GM12872 (cell line): ENCODE results near the gene EHBP1L1.

Experiments
- TF ChIP-seq, protein P1 (sequence below): IDR thresholded peaks from 3 replicates; pipeline ENCODE4 v1.5.1; 2011; ENCODE audit warnings: low read depth, mild to moderate bottlenecking, low read length, moderate library complexity; ENCODE audit not compliant: insufficient read depth

The EHBP1L1 gene

DNA sequence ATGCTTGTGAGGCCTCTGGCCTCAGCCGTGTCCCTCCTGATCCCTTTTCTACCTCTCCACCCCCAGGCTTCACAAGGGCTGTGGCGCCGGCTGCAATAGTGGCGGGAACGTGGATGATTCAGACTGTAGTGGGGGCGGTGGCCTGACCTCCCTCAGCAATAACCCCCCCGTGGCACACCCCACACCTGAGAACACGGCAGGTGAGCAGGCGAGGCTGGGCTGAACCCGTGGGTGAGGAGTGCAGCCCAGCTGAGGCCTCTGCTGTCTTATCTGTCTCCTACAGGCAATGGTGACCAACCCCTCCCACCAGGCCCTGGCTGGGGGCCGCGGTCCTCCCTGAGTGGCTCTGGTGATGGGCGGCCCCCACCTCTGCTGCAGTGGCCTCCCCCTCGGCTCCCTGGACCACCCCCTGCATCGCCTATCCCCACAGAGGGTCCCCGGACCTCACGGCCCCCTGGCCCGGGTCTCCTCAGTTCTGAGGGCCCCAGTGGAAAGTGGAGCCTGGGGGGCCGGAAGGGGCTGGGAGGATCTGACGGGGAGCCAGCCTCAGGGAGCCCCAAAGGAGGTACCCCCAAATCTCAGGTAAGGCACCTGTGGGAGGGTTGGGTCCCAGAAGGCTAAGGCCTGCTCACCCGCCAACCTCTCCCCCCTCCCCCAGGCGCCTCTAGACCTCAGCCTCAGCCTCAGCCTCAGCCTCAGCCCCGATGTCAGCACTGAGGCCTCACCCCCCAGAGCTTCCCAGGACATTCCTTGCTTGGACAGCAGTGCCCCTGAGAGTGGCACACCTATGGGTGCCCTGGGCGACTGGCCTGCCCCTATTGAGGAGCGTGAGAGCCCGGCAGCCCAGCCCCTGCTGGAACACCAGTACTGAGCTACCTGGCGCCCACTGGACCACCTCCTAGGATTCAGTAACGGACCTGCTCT is 60.5 kb downstream of the EHBP1L1 start:
- TF ChIP-seq, protein P1, sequence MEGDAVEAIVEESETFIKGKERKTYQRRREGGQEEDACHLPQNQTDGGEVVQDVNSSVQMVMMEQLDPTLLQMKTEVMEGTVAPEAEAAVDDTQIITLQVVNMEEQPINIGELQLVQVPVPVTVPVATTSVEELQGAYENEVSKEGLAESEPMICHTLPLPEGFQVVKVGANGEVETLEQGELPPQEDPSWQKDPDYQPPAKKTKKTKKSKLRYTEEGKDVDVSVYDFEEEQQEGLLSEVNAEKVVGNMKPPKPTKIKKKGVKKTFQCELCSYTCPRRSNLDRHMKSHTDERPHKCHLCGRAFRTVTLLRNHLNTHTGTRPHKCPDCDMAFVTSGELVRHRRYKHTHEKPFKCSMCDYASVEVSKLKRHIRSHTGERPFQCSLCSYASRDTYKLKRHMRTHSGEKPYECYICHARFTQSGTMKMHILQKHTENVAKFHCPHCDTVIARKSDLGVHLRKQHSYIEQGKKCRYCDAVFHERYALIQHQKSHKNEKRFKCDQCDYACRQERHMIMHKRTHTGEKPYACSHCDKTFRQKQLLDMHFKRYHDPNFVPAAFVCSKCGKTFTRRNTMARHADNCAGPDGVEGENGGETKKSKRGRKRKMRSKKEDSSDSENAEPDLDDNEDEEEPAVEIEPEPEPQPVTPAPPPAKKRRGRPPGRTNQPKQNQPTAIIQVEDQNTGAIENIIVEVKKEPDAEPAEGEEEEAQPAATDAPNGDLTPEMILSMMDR, result no peak

DNA sequence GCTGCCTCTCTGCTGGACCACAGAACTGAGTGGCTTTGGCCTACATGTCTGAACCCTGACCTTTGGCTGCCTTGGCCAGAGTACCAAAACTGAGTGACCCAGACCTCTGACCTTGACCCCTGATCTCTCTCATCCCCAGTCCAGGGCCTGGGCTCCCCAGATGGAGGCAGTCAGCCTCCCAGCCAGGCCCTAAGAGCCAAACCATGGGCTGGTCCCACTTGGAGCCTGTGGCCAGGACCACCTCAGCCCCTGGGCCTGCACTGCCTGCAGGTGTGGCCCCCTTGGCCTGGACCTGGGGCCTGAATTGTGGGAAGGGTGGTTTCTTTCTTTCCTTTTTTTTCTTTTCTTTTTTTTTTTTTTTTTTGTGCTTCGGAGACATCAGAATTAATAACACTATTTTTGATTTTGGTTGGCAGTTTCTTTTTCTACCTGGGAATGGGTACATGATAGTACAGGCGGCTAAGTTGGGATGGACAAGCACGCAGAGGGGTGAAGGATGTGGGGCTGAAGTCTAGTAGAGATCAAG is 61.2 kb downstream of the EHBP1L1 start:
- TF ChIP-seq, protein P1, result no peak

DNA sequence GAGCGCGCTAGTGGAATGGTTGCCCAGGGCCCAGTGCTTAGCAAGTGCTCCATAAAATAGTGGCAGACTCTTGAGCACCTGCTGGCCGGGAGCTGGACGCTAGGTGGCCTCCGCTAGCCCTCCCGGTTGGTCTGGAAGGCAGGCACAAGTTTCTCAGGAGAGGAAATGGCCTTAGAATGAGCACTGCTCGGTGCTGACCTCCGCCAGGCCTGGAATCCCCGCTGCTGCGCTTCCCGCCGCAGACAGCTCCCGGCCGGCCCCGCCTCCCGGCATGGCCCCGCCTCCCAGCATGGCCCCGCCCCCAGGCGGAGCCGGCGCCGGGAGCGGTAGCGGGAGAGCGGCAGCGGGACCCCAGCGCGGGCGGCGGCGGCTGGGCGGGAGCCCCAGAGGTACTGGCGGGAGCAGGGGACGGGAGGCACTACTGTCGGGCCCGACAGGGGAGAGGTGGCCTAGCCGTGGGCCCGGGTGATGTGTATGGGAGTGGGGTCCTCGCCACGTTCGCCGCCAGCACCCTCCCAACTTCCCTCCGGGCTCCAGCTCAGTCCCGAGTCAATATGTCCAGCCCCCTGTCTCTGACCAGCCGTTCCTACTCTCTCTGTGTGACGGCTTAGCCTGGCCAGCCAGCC is 62.1 kb downstream of the EHBP1L1 start, which contains the start of gene SIPA1:
Gene SIPA1, plus strand, starts transcription at position 308 of the 626 bp plus-strand sequence. CDS start 2,821 bp downstream, outside the sequence.
- TF ChIP-seq, protein P1, result peak; percentile 43

DNA sequence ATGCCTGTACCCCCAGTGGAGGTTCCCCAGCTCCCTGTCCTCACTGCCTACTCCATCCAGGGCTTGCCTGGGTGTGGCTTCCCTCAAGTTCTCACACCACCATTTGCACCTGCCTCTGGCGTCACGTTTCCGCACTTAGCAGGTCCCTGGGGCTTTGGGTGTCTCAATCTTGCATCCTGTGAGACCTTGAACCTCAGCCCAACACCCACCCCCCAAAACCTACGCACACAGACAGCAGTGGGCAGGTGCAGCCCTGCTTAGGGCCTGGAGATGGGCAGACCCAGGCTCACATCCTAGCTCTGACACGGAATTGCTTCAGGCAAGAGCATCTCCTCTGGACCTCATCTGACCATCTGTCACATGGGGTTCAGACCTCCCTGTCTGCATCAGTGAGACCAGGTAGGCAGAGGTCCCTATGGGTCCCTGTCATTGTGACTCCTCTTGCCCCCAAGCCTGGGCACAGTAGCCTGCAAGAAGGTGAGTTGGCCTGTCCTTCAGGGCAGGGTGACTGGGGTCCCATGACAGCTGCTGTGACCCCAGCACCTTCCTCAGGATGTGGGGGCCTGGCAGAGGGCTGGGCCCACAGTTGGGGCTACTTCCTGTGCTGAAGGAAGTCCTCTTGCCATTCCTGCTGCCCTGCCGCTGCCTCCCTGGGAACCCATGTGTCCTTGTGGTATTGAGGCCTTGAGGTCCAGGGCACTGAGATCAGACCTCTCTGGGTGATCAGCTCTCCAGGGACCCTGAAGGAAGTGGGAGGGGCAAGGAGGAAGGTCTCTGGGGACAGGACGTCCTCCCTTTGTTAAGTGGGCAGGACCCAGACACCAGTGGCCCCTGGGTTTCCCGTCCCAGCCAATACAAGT is 64.0 kb downstream of the EHBP1L1 start:
- TF ChIP-seq, protein P1, result no peak

DNA sequence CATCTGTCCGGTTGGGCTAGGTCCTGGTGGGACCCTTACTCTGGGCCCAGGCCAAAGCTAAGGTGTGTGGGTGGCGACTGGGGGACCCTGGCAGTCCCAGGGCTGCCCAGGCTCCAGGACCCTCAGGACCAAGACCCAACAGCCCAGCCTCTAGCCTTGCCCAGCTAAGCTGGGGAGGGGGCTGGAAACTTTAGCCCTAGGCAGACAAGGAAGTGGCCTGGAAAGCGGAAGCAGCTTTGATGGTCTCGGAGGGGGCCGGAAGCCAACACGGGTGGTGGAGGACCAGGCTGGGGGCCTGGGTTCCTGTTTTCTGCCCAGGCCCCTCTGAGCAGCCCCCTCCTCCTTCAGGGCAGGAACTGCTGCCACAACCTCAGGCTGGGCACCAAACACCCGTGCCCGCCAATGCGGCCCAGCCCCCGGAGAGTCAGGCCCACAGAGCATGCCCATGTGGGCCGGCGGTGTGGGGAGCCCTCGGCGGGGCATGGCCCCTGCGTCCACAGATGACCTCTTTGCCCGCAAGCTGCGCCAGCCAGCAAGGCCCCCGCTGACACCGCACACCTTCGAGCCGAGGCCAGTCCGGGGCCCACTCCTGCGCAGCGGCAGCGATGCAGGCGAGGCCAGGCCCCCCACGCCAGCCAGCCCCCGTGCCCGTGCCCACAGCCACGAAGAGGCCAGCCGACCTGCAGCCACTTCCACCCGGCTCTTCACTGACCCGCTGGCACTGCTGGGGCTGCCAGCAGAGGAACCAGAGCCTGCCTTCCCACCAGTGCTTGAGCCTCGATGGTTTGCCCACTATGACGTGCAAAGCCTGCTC is 64.8 kb downstream of the EHBP1L1 start:
- TF ChIP-seq, protein P1, result no peak

DNA sequence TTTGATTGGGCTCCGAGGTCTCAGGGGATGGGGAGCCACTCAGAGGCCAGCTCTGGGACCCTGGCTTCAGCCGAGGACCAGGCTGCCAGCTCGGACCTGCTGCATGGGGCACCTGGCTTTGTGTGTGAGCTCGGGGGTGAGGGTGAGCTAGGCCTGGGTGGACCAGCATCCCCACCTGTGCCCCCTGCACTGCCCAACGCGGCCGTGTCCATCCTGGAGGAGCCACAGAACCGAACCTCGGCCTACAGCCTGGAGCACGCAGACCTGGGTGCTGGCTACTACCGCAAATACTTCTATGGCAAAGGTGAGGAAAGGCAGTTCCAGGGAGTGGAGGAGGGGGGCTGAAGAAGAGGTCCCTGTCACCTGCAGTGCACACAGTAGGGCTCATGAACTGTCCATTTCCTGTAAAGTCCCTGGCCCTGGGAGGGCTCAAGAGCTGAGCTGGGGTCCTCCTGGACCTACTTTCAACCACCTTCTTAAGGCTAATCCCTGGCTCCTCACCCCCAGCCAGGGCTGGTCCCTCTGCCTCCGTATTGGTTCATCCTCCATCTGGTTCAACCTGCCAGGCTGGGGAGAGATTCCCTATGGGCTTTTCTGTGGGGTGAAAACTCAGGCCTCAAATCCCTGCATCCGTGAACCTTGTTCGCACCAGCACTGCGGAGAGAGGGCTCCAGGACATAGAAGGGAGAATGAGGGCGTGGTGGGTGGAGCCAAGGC is 65.6 kb downstream of the EHBP1L1 start:
- TF ChIP-seq, protein P1, result no peak
